Measurements from ENCODE around the gene SMIM38. TPM values are rescaled to one million over a fixed set of nuclear protein-coding genes. Genes with fewer than 3 reads are reported as not detected.

SMIM38 gene
- total and polyA plus RNA-seq, 2 of the 4 experiments (the other 2 are of a cell fraction), result under 0.01 to 0.05 TPM

- TF ChIP-seq RCOR1 (IDR thresholded peaks at IDR 0.05; ENCODE audit: insufficient replicate concordance, low read length), result no peak
- TF ChIP-seq FOS (IDR thresholded peaks at IDR 0.05; ENCODE audit: low read depth, low read length), result no peak
Measured at GRCh38 chr11:69121021-69121420, 34.7 kb upstream of the SMIM38 start (continued).

GRCh38 chr11:69121621-69122325 is 34.0 kb upstream of the SMIM38 start:
- intact Hi-C loops (cut with micrococcal nuclease), result loop anchor here (2.0 kb wide), 1 partner anchor 375 kb away; no protein-coding TSS in a partner anchor
- Histone ChIP-seq H3K18ac (ENCODE audit: low read depth, low read length) (no peak overlapping the region), H2BK15ac (ENCODE audit: low read depth, low read length) (no peak overlapping the region), H3K9me1 (ENCODE audit: insufficient read depth, low read length) (peaks cover 11% of the 10 kb centered on the region; the same call in 1 of the 2 replicates), H3K4me2 (ENCODE audit: low read depth, low read length) (no peak overlapping the region), H2BK5ac (ENCODE audit: low read depth, low read length, poor library complexity, severe bottlenecking) (no peak overlapping the region), H2AK5ac (ENCODE audit: low read depth, low read length) (peak overlapping the region; percentile 77; the same call in 1 of the 2 replicates), H3K79me1 (ENCODE audit: low read depth in 1 of 2, low read length in 2 of 2) (no peaks in the 10 kb centered on the region), H3K56ac (ENCODE audit: extremely low read depth, insufficient read depth, low read length) (no peak overlapping the region), H3K9me3 (ENCODE audit: control insufficient read depth, insufficient read depth, low read length) (peaks cover 7% of the 10 kb centered on the region), H3K4me1 (ENCODE audit: control insufficient read depth, insufficient read depth, low read length) (peaks cover 17% of the 10 kb centered on the region), H4K91ac (ENCODE audit: insufficient read depth, low read depth, low read length) (no peak overlapping the region), H3K36me3 (ENCODE audit: control insufficient read depth, insufficient read depth, low read length) (no peaks in the 10 kb centered on the region), H3K9ac (ENCODE audit: low read depth, low read length) (no peak overlapping the region), H4K20me1 (ENCODE audit: insufficient read depth, low read length) (no peaks in the 10 kb centered on the region), H3K27me3 (ENCODE audit: control insufficient read depth, insufficient read depth, low read length) (no peaks in the 10 kb centered on the region), H2AK9ac (replicated peaks; ENCODE audit: low read depth, low read length, poor library complexity) (no peak overlapping the region), H2BK120ac (ENCODE audit: low read depth, low read length) (peak overlapping the region; percentile 70), H2BK20ac (ENCODE audit: low read depth, low read length) (peak overlapping the region; percentile 35), H3K4me3 (ENCODE audit: insufficient read depth, low read depth, low read length) (no peak overlapping the region), H3K23ac (ENCODE audit: low read depth, low read length) (no peak overlapping the region), H2AFZ (replicated peaks; ENCODE audit: low read length, poor library complexity) (peak overlapping the region; percentile 5), H3K27ac (ENCODE audit: insufficient read depth, low read length) (no peak overlapping the region), H4K8ac (ENCODE audit: low read depth in 2 of 2, low read length in 2 of 2) (no peak overlapping the region), H3K14ac (replicated peaks; ENCODE audit: low read depth, low read length) (no peak overlapping the region), H4K5ac (ENCODE audit: low read depth, low read length) (no peak overlapping the region), H3K4ac (ENCODE audit: low read depth, low read length) (peak overlapping the region; percentile 53; the same call in 1 of the 2 replicates)
- ChIA-PET CTCF (no interaction called here), POLR2A (ENCODE audit: unreplicated experiment) (no interaction called here)
- DNase-seq (no peak), ATAC-seq (ENCODE audit: low read depth) (no peak)
- 90% methylated on average over 9 of the region's 19 CpGs; no CpG with 5 or more reads in 1 of the 2 experiments for WGBS, 2 experiments (ENCODE audit: extremely low coverage in 2 of 2, insufficient read length in 1 of 2)
- BruUV-seq (replicated peaks), result no TSS peak
- TF ChIP-seq NFE2L2 (IDR thresholded peaks at IDR 0.05; ENCODE audit: low read depth, low read length), result no peak
- TF ChIP-seq, protein P1, sequence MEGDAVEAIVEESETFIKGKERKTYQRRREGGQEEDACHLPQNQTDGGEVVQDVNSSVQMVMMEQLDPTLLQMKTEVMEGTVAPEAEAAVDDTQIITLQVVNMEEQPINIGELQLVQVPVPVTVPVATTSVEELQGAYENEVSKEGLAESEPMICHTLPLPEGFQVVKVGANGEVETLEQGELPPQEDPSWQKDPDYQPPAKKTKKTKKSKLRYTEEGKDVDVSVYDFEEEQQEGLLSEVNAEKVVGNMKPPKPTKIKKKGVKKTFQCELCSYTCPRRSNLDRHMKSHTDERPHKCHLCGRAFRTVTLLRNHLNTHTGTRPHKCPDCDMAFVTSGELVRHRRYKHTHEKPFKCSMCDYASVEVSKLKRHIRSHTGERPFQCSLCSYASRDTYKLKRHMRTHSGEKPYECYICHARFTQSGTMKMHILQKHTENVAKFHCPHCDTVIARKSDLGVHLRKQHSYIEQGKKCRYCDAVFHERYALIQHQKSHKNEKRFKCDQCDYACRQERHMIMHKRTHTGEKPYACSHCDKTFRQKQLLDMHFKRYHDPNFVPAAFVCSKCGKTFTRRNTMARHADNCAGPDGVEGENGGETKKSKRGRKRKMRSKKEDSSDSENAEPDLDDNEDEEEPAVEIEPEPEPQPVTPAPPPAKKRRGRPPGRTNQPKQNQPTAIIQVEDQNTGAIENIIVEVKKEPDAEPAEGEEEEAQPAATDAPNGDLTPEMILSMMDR (conservative IDR thresholded peaks at IDR 0.05; ENCODE audit: low read depth, low read length), result no peak
- no peak for TF ChIP-seq RCOR1 (IDR thresholded peaks at IDR 0.05; ENCODE audit: insufficient replicate concordance, low read length)
- no peak for TF ChIP-seq MAFK (IDR thresholded peaks at IDR 0.05; ENCODE audit: low read depth, low read length)
- TF ChIP-seq POLR2A (IDR thresholded peaks at IDR 0.05; ENCODE audit: low read depth, low read length), result no peak
- no peak for TF ChIP-seq RAD21 (IDR thresholded peaks at IDR 0.05; ENCODE audit: low read length)
- no peak for TF ChIP-seq USF2 (IDR thresholded peaks at IDR 0.05; ENCODE audit: low read depth, low read length)
- no peak for TF ChIP-seq MXI1 (IDR thresholded peaks at IDR 0.05; ENCODE audit: borderline replicate concordance, low read depth, low read length)
- TF ChIP-seq RFX5 (IDR thresholded peaks at IDR 0.05; ENCODE audit: low read depth, low read length), result no peak
- TF ChIP-seq CHD1 (IDR thresholded peaks at IDR 0.05; ENCODE audit: low read depth, low read length), result no peak
- TF ChIP-seq BHLHE40 (IDR thresholded peaks at IDR 0.05; ENCODE audit: low read depth, low read length), result no peak
- no peak for TF ChIP-seq ELK1 (IDR thresholded peaks at IDR 0.05; ENCODE audit: borderline replicate concordance, low read depth, low read length)
- in situ Hi-C loops (cut with MboI; ENCODE audit: low sequenced_read_pairs), result loop anchor here (25.0 kb wide), 1 partner anchor 1066 kb away; no protein-coding TSS in a partner anchor
- dilution Hi-C loops (cut with HindIII; ENCODE audit: low sequenced_read_pairs, unreplicated experiment), result no loop called here

All from IMR-90 (cell line).